WTC11 (cell line): ENCODE results near the gene MED9.

Experiments
- OVOL2 ChIP-seq: fragments of 250-450 bp; sonication (Bioruptor Pico); IDR thresholded peaks from 2 replicates; pipeline ENCODE4 v1.9.0; 2021; ENCODE audit warnings: mild to moderate bottlenecking, borderline replicate concordance
- TF ChIP-seq, protein P1 (sequence below): fragments of 200-600 bp; IDR thresholded peaks from 2 replicates; pipeline ENCODE4 v1.8.0; 2022; ENCODE audit warnings: antibody characterized with exemption
- TF ChIP-seq, protein P2 (sequence below): sonication (generic); formaldehyde crosslinking; IDR thresholded peaks from 2 replicates; pipeline ENCODE4 v1.8.0; 2022; ENCODE audit warnings: mild to moderate bottlenecking, missing genetic modification reagents
- TF ChIP-seq, protein P3 (sequence below): sonication (generic); formaldehyde crosslinking; IDR thresholded peaks from 2 replicates; pipeline ENCODE4 v1.8.0; 2022; ENCODE audit warnings: mild to moderate bottlenecking, missing genetic modification reagents
- TF ChIP-seq, protein P4 (sequence below): fragments of 250-450 bp; sonication (Bioruptor Pico); IDR thresholded peaks from 2 replicates; pipeline ENCODE4 v1.9.0; 2021; ENCODE audit warnings: moderate library complexity, mild to moderate bottlenecking, inconsistent platforms, borderline replicate concordance

DNA sequence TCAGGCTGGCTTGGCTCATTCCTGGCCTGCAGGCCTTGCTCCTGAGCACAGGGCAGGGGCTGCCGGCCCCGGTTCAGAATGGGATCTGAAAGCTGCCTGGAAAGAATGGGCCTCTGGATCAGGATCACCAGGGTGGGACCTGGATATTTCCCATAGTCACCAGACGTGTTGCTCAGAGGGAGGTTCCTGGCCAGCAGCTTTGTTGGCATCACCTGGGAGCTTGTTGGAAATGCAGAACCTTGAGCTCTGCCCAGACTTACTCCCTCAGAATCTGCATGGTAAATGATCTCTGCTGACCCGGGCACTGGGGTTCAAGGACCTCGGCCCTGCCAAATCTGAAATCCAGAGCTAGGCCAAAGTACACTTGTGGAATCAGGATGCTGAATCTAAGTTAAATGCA lies 29.5 kb upstream of the MED9 start:
- TF ChIP-seq, protein P1, sequence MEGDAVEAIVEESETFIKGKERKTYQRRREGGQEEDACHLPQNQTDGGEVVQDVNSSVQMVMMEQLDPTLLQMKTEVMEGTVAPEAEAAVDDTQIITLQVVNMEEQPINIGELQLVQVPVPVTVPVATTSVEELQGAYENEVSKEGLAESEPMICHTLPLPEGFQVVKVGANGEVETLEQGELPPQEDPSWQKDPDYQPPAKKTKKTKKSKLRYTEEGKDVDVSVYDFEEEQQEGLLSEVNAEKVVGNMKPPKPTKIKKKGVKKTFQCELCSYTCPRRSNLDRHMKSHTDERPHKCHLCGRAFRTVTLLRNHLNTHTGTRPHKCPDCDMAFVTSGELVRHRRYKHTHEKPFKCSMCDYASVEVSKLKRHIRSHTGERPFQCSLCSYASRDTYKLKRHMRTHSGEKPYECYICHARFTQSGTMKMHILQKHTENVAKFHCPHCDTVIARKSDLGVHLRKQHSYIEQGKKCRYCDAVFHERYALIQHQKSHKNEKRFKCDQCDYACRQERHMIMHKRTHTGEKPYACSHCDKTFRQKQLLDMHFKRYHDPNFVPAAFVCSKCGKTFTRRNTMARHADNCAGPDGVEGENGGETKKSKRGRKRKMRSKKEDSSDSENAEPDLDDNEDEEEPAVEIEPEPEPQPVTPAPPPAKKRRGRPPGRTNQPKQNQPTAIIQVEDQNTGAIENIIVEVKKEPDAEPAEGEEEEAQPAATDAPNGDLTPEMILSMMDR = no peak
- TF ChIP-seq, protein P2, sequence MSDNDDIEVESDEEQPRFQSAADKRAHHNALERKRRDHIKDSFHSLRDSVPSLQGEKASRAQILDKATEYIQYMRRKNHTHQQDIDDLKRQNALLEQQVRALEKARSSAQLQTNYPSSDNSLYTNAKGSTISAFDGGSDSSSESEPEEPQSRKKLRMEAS = no peak
- no peak for TF ChIP-seq OVOL2 (CRISPR knock-in tag)
- TF ChIP-seq, protein P3, sequence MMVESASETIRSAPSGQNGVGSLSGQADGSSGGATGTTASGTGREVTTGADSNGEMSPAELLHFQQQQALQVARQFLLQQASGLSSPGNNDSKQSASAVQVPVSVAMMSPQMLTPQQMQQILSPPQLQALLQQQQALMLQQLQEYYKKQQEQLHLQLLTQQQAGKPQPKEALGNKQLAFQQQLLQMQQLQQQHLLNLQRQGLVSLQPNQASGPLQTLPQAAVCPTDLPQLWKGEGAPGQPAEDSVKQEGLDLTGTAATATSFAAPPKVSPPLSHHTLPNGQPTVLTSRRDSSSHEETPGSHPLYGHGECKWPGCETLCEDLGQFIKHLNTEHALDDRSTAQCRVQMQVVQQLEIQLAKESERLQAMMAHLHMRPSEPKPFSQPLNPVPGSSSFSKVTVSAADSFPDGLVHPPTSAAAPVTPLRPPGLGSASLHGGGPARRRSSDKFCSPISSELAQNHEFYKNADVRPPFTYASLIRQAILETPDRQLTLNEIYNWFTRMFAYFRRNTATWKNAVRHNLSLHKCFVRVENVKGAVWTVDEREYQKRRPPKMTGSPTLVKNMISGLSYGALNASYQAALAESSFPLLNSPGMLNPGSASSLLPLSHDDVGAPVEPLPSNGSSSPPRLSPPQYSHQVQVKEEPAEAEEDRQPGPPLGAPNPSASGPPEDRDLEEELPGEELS = no peak
- TF ChIP-seq, protein P4, sequence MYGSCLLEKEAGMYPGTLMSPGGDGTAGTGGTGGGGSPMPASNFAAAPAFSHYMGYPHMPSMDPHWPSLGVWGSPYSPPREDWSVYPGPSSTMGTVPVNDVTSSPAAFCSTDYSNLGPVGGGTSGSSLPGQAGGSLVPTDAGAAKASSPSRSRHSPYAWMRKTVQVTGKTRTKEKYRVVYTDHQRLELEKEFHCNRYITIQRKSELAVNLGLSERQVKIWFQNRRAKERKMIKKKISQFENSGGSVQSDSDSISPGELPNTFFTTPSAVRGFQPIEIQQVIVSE (CRISPR knock-in tag) = no peak
